Neural cell (in vitro differentiated cells): ENCODE data around the gene LZTS3. TPM values are rescaled to one million over a fixed set of nuclear protein-coding genes. Genes with fewer than 3 reads are reported as not detected.
A peak's percentile ranks its signal among the peaks of the same experiment; 100 is the strongest.

Source experiments
- H2AFZ ChIP-seq: fragments of 200-600, 300-800 bp; sonication (generic), shearing (Covaris generic); 2 replicates; pipeline ENCODE4 v1.6.0; 2014; ENCODE audit warnings: low read depth, mild to moderate bottlenecking, antibody characterized with exemption, low read length, moderate library complexity
- H3F3A ChIP-seq: fragments of 200-600 bp; shearing (Covaris generic); 2 replicates; pipeline ENCODE4 v1.6.1; 2016; ENCODE audit warnings: mild to moderate bottlenecking, moderate library complexity, mixed read lengths, antibody characterized with exemption, low read length; ENCODE audit not compliant: insufficient read depth, poor library complexity, severe bottlenecking
- H3K27ac ChIP-seq: fragments of 200-600, 300-800 bp; sonication (generic), shearing (Covaris generic); 2 replicates; pipeline ENCODE4 v1.5.1; 2014; ENCODE audit warnings: mild to moderate bottlenecking, low read length, moderate library complexity
- H3K27me3 ChIP-seq: fragments of 300-800, 200-600 bp; sonication (generic), shearing (Covaris generic); 2 replicates; pipeline ENCODE4 v1.6.0; 2014; ENCODE audit warnings: mild to moderate bottlenecking, low read depth, low read length, moderate library complexity; ENCODE audit not compliant: insufficient read depth
- H3K36me3 ChIP-seq: fragments of 300-800, 200-600 bp; sonication (generic), shearing (Covaris generic); 2 replicates; pipeline ENCODE4 v1.5.1; 2014; ENCODE audit warnings: mild to moderate bottlenecking, antibody characterized with exemption, low read length, moderate library complexity; ENCODE audit not compliant: insufficient read depth
- H3K4me2 ChIP-seq: fragments of 300-800, 200-600 bp; sonication (generic), shearing (Covaris generic); 2 replicates; pipeline ENCODE4 v1.6.0; 2014; ENCODE audit warnings: mild to moderate bottlenecking, low read length
- H3K4me3 ChIP-seq: fragments of 300-800, 200-600 bp; sonication (generic), shearing (Covaris generic); 2 replicates; pipeline ENCODE4 v1.5.1; 2014; ENCODE audit warnings: mild to moderate bottlenecking, low read length, moderate library complexity
- H3K79me2 ChIP-seq: fragments of 200-600 bp; shearing (Covaris generic); replicated peaks from 2 replicates; pipeline ENCODE4 v1.6.0; 2014; ENCODE audit warnings: mild to moderate bottlenecking, low read length, moderate library complexity; ENCODE audit not compliant: insufficient read depth
- H3K9ac ChIP-seq: fragments of 300-800, 200-600 bp; sonication (generic), shearing (Covaris generic); 2 replicates; pipeline ENCODE4 v1.6.1; 2016; ENCODE audit warnings: mild to moderate bottlenecking, low read length, mixed read lengths
- H3K9me2 ChIP-seq: fragments of 200-600 bp; shearing (Covaris generic); 2 replicates; pipeline ENCODE4 v1.6.1; 2016; ENCODE audit warnings: mild to moderate bottlenecking, low read length, mixed read lengths; ENCODE audit not compliant: insufficient read depth
- H3K9me3 ChIP-seq: fragments of 200-600, 300-800 bp; sonication (generic), shearing (Covaris generic); 2 replicates; pipeline ENCODE4 v1.6.1; 2016; ENCODE audit warnings: mild to moderate bottlenecking, mixed run types, low read length, moderate library complexity, mixed read lengths
- H4K20me1 ChIP-seq: fragments of 200-600 bp; shearing (Covaris generic); 2 replicates; pipeline ENCODE4 v1.6.1; 2016; ENCODE audit warnings: mild to moderate bottlenecking, mixed run types; ENCODE audit not compliant: insufficient read depth
- EP300 ChIP-seq: fragments of 450-650 bp; conservative IDR thresholded peaks from 2 replicates; pipeline ENCODE4 v1.6.1; 2014; ENCODE audit warnings: antibody characterized with exemption, mild to moderate bottlenecking, moderate library complexity; ENCODE audit not compliant: poor library complexity, severe bottlenecking
- EZH2 ChIP-seq: fragments of 200-600, 300-800 bp; shearing (Covaris generic), sonication (generic); IDR thresholded peaks from 2 replicates; pipeline ENCODE4 v1.6.1; 2014; ENCODE audit warnings: antibody characterized with exemption, low read length, borderline replicate concordance, mild to moderate bottlenecking; ENCODE audit not compliant: insufficient read depth, poor library complexity, severe bottlenecking
- MXI1 ChIP-seq: fragments of 450-650 bp; conservative IDR thresholded peaks from 2 replicates; pipeline ENCODE4 v1.6.1; 2014; ENCODE audit warnings: antibody characterized with exemption, mild to moderate bottlenecking; ENCODE audit not compliant: poor library complexity, severe bottlenecking
- POLR2AphosphoS5 ChIP-seq: IDR thresholded peaks from 2 replicates; pipeline ENCODE4 v1.6.1; 2012
- RAD21 ChIP-seq: fragments of 450-650 bp; conservative IDR thresholded peaks from 2 replicates; pipeline ENCODE4 v1.6.1; 2014; ENCODE audit warnings: antibody characterized with exemption, mild to moderate bottlenecking, moderate library complexity
- SMC3 ChIP-seq: fragments of 450-650 bp; conservative IDR thresholded peaks from 2 replicates; pipeline ENCODE4 v1.6.1; 2014; ENCODE audit warnings: antibody characterized with exemption, mild to moderate bottlenecking, moderate library complexity; ENCODE audit not compliant: poor library complexity
- TAF1 ChIP-seq: IDR thresholded peaks from 2 replicates; pipeline ENCODE4 v1.6.1; 2012; ENCODE audit warnings: low read depth
- polyA plus RNA-seq: library from polyadenylated mRNA; depleted of rRNA; stranded (reverse); fragments of >200 nt; gene quantifications from 2 replicates; pipeline ENCODE4 v1.2.3, GENCODE V29; 2014
- TF ChIP-seq, protein P1 (sequence below): fragments of 450-650 bp; IDR thresholded peaks from 2 replicates; pipeline ENCODE4 v1.5.1; 2014; ENCODE audit warnings: antibody characterized with exemption, mild to moderate bottlenecking, moderate library complexity; ENCODE audit not compliant: poor library complexity, severe bottlenecking
- TF ChIP-seq, protein P2 (sequence below): IDR thresholded peaks from 2 replicates; pipeline ENCODE4 v1.6.1; 2012; ENCODE audit warnings: borderline replicate concordance

LZTS3 gene
- polyA plus RNA-seq, 1 donor from 2014 or later = 33.8 TPM

DNA sequence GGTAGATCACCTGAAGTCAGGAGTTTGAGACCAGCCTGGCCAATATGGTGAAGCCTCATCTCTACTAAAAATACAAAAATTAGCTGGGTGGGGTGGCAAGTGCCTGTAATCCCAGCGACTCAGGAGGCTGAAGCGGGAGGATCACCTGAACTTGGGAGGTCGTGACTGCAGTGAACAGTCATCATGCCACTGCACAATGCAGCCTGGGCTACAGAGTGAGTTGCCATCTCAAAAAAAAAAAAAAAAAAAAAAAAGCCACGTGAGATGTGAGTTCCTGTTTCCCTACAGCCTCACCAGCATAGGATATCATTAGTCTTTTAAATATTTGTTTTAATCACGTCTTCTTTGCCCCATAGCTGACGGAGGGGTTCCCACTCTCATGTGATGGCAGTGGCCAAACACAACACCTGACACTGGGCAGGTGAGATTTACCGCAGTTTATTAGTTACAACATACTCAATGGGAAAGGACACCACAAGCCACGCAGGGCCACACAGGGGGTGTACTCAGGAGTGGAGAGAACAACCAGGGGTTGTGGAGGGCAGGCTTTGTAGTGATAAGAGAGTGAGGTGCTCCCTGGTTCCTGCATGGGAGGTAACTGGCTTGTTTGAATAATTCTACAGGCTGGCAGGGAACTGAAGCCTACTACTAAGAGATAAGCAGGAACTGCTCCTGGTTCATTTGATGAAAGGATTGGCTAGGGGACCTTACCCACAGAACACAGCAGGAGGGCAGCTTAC, 4.6 kb upstream of the LZTS3 start:
- Histone ChIP-seq H3K4me3 (no peak overlapping the region), H4K20me1 (no peaks in the 10 kb centered on the region), H3F3A (no peaks in the 10 kb centered on the region), H3K27me3 (no peaks in the 10 kb centered on the region), H3K4me2 (no peak overlapping the region), H3K9me3 (no peaks in the 10 kb centered on the region), H3K9me2 (no peaks in the 10 kb centered on the region), H3K79me2 (no peaks in the 10 kb centered on the region), H3K27ac (no peak overlapping the region), H3K36me3 (no peaks in the 10 kb centered on the region), H3K9ac (no peak overlapping the region), H2AFZ (no peak overlapping the region)
- TF ChIP-seq SMC3 (no peak), EP300 (no peak), EZH2 (no peak), MXI1 (no peak), POLR2AphosphoS5 (no peak), TAF1 (no peak), RAD21 (no peak)
- TF ChIP-seq, protein P1, sequence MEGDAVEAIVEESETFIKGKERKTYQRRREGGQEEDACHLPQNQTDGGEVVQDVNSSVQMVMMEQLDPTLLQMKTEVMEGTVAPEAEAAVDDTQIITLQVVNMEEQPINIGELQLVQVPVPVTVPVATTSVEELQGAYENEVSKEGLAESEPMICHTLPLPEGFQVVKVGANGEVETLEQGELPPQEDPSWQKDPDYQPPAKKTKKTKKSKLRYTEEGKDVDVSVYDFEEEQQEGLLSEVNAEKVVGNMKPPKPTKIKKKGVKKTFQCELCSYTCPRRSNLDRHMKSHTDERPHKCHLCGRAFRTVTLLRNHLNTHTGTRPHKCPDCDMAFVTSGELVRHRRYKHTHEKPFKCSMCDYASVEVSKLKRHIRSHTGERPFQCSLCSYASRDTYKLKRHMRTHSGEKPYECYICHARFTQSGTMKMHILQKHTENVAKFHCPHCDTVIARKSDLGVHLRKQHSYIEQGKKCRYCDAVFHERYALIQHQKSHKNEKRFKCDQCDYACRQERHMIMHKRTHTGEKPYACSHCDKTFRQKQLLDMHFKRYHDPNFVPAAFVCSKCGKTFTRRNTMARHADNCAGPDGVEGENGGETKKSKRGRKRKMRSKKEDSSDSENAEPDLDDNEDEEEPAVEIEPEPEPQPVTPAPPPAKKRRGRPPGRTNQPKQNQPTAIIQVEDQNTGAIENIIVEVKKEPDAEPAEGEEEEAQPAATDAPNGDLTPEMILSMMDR = no peak
- TF ChIP-seq, protein P2, sequence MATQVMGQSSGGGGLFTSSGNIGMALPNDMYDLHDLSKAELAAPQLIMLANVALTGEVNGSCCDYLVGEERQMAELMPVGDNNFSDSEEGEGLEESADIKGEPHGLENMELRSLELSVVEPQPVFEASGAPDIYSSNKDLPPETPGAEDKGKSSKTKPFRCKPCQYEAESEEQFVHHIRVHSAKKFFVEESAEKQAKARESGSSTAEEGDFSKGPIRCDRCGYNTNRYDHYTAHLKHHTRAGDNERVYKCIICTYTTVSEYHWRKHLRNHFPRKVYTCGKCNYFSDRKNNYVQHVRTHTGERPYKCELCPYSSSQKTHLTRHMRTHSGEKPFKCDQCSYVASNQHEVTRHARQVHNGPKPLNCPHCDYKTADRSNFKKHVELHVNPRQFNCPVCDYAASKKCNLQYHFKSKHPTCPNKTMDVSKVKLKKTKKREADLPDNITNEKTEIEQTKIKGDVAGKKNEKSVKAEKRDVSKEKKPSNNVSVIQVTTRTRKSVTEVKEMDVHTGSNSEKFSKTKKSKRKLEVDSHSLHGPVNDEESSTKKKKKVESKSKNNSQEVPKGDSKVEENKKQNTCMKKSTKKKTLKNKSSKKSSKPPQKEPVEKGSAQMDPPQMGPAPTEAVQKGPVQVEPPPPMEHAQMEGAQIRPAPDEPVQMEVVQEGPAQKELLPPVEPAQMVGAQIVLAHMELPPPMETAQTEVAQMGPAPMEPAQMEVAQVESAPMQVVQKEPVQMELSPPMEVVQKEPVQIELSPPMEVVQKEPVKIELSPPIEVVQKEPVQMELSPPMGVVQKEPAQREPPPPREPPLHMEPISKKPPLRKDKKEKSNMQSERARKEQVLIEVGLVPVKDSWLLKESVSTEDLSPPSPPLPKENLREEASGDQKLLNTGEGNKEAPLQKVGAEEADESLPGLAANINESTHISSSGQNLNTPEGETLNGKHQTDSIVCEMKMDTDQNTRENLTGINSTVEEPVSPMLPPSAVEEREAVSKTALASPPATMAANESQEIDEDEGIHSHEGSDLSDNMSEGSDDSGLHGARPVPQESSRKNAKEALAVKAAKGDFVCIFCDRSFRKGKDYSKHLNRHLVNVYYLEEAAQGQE = no peak

DNA sequence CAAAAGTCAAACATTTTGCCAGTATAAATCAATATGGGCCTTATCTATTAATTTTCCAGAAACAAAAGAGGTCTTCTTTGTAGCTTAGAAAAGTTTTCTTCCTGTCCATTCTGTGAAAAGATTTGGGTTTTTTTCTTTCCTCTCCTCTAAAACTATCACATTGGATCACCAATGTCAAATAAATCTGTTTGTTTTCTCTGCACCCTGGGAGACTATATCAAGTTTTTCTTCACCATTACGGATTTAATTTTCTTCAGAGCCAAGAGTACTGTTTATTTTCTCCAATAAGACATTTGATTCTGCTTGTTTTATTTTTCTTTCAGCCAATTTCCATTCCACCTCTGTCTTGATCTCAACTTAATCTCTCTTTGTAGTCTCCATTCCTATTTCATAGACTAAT, 1.9 kb upstream of the LZTS3 start:
- Histone ChIP-seq H3K4me2 (no peak overlapping the region), H3K36me3 (no peaks in the 10 kb centered on the region), H4K20me1 (no peaks in the 10 kb centered on the region), H3K27me3 (no peaks in the 10 kb centered on the region), H3K9me3 (no peaks in the 10 kb centered on the region), H3K79me2 (peaks cover 5% of the 10 kb centered on the region), H3K9ac (no peak overlapping the region), H3K27ac (no peak overlapping the region), H3K9me2 (no peaks in the 10 kb centered on the region), H3F3A (no peaks in the 10 kb centered on the region), H3K4me3 (peak overlapping the region; percentile 84), H2AFZ (no peak overlapping the region)
- TF ChIP-seq RAD21 (no peak), EP300 (no peak), POLR2AphosphoS5 (no peak), SMC3 (no peak), MXI1 (no peak), EZH2 (no peak), TAF1 (no peak)
- TF ChIP-seq, protein P1 = no peak
- TF ChIP-seq, protein P2 = no peak
